Stimulated activated CD4-positive, alpha-beta T cell treated with anti-CD3 and anti-CD28 coated beads, Interleukin-12 subunit alpha, Interleukin-12 subunit beta, amount 100 ng/mL, for 4 hours (primary cell): ENCODE data around the gene UQCC2.

ENCODE experiments used
- DNase-seq: peaks from one replicate; pipeline ENCODE4 v3.0.0-alpha.2; 2020

Gene UQCC2

GRCh38 chr6:33744001-33744848 lies 32.7 kb upstream of the UQCC2 start:
- peak; percentile 68 for DNase-seq

GRCh38 chr6:33742837-33743236 lies 31.3 kb upstream of the UQCC2 start:
- DNase-seq, result no peak

GRCh38 chr6:33742092-33742491 lies 30.6 kb upstream of the UQCC2 start:
- no peak for DNase-seq

- DNase-seq, result no peak
Observed at GRCh38 chr6:33740794-33741193, 29.3 kb upstream of the UQCC2 start.

GRCh38 chr6:33740204-33740608 lies 28.7 kb upstream of the UQCC2 start:
- DNase-seq, result no peak

GRCh38 chr6:33739571-33739970 lies 28.1 kb upstream of the UQCC2 start:
- no peak for DNase-seq

- DNase-seq, result no peak
Observed at GRCh38 chr6:33738879-33739278, 27.4 kb upstream of the UQCC2 start.

GRCh38 chr6:33738153-33738552 lies 26.7 kb upstream of the UQCC2 start:
- no peak for DNase-seq

- DNase-seq, result no peak
Observed at GRCh38 chr6:33737267-33738026, 25.9 kb upstream of the UQCC2 start.

- no peak for DNase-seq
Observed at GRCh38 chr6:33735216-33735615, 23.7 kb upstream of the UQCC2 start.

- DNase-seq, result no peak
Observed at GRCh38 chr6:33733709-33734007, 22.2 kb upstream of the UQCC2 start.

GRCh38 chr6:33732817-33733708 lies 21.6 kb upstream of the UQCC2 start:
- DNase-seq, result no peak

GRCh38 chr6:33732385-33732784 lies 20.9 kb upstream of the UQCC2 start:
- DNase-seq, result no peak

- no peak for DNase-seq
Observed at GRCh38 chr6:33731751-33732282, 20.3 kb upstream of the UQCC2 start.

GRCh38 chr6:33731035-33731434 lies 19.5 kb upstream of the UQCC2 start:
- DNase-seq, result no peak

GRCh38 chr6:33730611-33731010 lies 19.1 kb upstream of the UQCC2 start:
- DNase-seq, result no peak

GRCh38 chr6:33729059-33729458 lies 17.6 kb upstream of the UQCC2 start:
- no peak for DNase-seq

- no peak for DNase-seq
Observed at GRCh38 chr6:33728438-33728837, 16.9 kb upstream of the UQCC2 start.

- DNase-seq, result no peak
Observed at GRCh38 chr6:33727932-33728331, 16.4 kb upstream of the UQCC2 start.

GRCh38 chr6:33727126-33727525 lies 15.6 kb upstream of the UQCC2 start:
- DNase-seq, result no peak

GRCh38 chr6:33726696-33727095 lies 15.2 kb upstream of the UQCC2 start:
- no peak for DNase-seq

- DNase-seq, result no peak
Observed at GRCh38 chr6:33725891-33726673, 14.6 kb upstream of the UQCC2 start.
